ENCODE measurements around the gene WWTR1. TPM values are rescaled to one million over a fixed set of nuclear protein-coding genes. Genes with fewer than 3 reads are reported as not detected.

Gene WWTR1
- total and polyA plus RNA-seq, 2 of the 4 experiments (the other 2 are of a cell fraction): 38.9 to 65.3 TPM

DNA sequence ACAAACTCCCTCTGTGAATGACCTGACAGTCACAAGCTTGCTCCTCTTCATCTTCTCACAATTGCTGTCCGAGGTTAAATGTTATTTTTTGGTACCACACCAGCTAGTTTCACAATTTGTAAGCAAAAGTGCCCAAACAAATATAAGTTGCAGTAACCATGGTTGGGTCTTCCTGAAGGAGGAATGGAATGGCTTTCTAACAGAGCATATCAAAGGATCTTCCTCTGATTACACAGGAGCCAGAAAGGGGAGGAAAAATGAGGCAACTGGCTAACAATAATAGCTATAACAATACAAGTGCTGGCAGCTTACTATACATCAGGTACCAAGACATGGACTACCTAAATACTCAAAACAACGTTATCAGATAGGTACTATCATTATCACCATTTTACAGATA is 90.4 kb downstream of the WWTR1 start:
- H2AK9ac ChIP-seq (replicated peaks; ENCODE audit: low read depth, low read length, poor library complexity): no peak overlapping the region
- no peak overlapping the region for H2BK120ac ChIP-seq (ENCODE audit: low read depth, low read length)
- ATAC-seq (ENCODE audit: low read depth) (no peak; the same call in 1 of the 2 replicates), DNase-seq (no peak)
- peak overlapping the region; percentile 21; the same call in 1 of the 2 replicates for H4K5ac ChIP-seq (ENCODE audit: low read depth, low read length)
- no peak overlapping the region for H2BK20ac ChIP-seq (ENCODE audit: low read depth, low read length)
- peaks cover 13% of the 10 kb centered on the region for H3K36me3 ChIP-seq (ENCODE audit: control insufficient read depth, insufficient read depth, low read length)
- dilution Hi-C loops (cut with HindIII; ENCODE audit: low sequenced_read_pairs, unreplicated experiment) (no loop called here), intact Hi-C loops (cut with micrococcal nuclease) (no loop called here), in situ Hi-C loops (cut with MboI; ENCODE audit: low sequenced_read_pairs) (no loop called here)
- H2BK15ac ChIP-seq (ENCODE audit: low read depth, low read length): 0 out of 3 replicates have a peak overlapping the region, but pooled peaks have one; percentile 18
- H2BK5ac ChIP-seq (ENCODE audit: low read depth, low read length, poor library complexity, severe bottlenecking): no peak overlapping the region
- no peaks in the 10 kb centered on the region for H3K9me3 ChIP-seq (ENCODE audit: control insufficient read depth, insufficient read depth, low read length)
- no peak overlapping the region for H3K4me3 ChIP-seq (ENCODE audit: insufficient read depth, low read depth, low read length)
- BruUV-seq (replicated peaks): no TSS peak
- peaks cover 17% of the 10 kb centered on the region for H3K4me1 ChIP-seq (ENCODE audit: control insufficient read depth, insufficient read depth, low read length)
- H2AK5ac ChIP-seq (ENCODE audit: low read depth, low read length): no peak overlapping the region
- no peak overlapping the region for H4K91ac ChIP-seq (ENCODE audit: insufficient read depth, low read depth, low read length)
- peaks cover 40 to 75% of the 10 kb centered on the region in 2 experiments for H3K79me1 ChIP-seq (ENCODE audit: low read depth in 1 of 2, low read length in 2 of 2)
- no peaks in the 10 kb centered on the region for H3K27me3 ChIP-seq (ENCODE audit: control insufficient read depth, insufficient read depth, low read length)
- peaks cover 10% of the 10 kb centered on the region for H3K9me1 ChIP-seq (ENCODE audit: insufficient read depth, low read length)
- H4K8ac ChIP-seq (ENCODE audit: low read depth in 2 of 2, low read length in 2 of 2): peak overlapping the region in 1 of 2 experiments; percentile 29; a peak in 1 of 4 replicates
- H3K9ac ChIP-seq (ENCODE audit: low read depth, low read length): no peak overlapping the region
- no peak for TF ChIP-seq FOS (IDR thresholded peaks at IDR 0.05; ENCODE audit: low read depth, low read length)
- no peak for TF ChIP-seq BHLHE40 (IDR thresholded peaks at IDR 0.05; ENCODE audit: low read depth, low read length)
- no peak for TF ChIP-seq MAZ (IDR thresholded peaks at IDR 0.05; ENCODE audit: borderline replicate concordance, low read depth, low read length)
- TF ChIP-seq, protein P1, sequence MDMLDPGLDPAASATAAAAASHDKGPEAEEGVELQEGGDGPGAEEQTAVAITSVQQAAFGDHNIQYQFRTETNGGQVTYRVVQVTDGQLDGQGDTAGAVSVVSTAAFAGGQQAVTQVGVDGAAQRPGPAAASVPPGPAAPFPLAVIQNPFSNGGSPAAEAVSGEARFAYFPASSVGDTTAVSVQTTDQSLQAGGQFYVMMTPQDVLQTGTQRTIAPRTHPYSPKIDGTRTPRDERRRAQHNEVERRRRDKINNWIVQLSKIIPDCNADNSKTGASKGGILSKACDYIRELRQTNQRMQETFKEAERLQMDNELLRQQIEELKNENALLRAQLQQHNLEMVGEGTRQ (IDR thresholded peaks at IDR 0.05; ENCODE audit: low read depth, low read length): no peak
- TF ChIP-seq RAD21 (IDR thresholded peaks at IDR 0.05; ENCODE audit: low read length): no peak
- no peak for TF ChIP-seq CEBPB (IDR thresholded peaks at IDR 0.05; ENCODE audit: low read depth, low read length)
- TF ChIP-seq MXI1 (IDR thresholded peaks at IDR 0.05; ENCODE audit: borderline replicate concordance, low read depth, low read length): no peak
- TF ChIP-seq ELK1 (IDR thresholded peaks at IDR 0.05; ENCODE audit: borderline replicate concordance, low read depth, low read length): no peak
- ChIA-PET CTCF (interaction anchor here (0.6 to 1.4 kb wide), 5 partner anchors 15 to 98 kb away, joined by 3 to 7 read pairs (median 3); no protein-coding TSS in a partner anchor), POLR2A (ENCODE audit: unreplicated experiment) (interaction anchor here (0.6 kb wide), 1 partner anchor 91 kb away, joined by 3 read pairs; the partner anchor contains the start of gene WWTR1)
- no peak overlapping the region for H3K56ac ChIP-seq (ENCODE audit: extremely low read depth, insufficient read depth, low read length)
- WGBS, 2 experiments (ENCODE audit: extremely low coverage in 2 of 2, insufficient read length in 1 of 2): no CpG with 5 or more reads among the region's 2 CpGs
- H3K18ac ChIP-seq (ENCODE audit: low read depth, low read length): no peak overlapping the region
- no peak overlapping the region for H3K4me2 ChIP-seq (ENCODE audit: low read depth, low read length)
- H3K23ac ChIP-seq (ENCODE audit: low read depth, low read length): peak overlapping the region; percentile 19; the same call in 1 of the 2 replicates
- H3K27ac ChIP-seq (ENCODE audit: insufficient read depth, low read length): no peak overlapping the region
- 0 out of 2 replicates have a peak overlapping the region, but pooled peaks have one; percentile 5 for H3K4ac ChIP-seq (ENCODE audit: low read depth, low read length)
- H3K14ac ChIP-seq (replicated peaks; ENCODE audit: low read depth, low read length): peak overlapping the region; percentile 6; the same call in 1 of the 2 replicates
- H4K20me1 ChIP-seq (ENCODE audit: insufficient read depth, low read length): peaks cover 18% of the 10 kb centered on the region
- no peak overlapping the region for H2AFZ ChIP-seq (replicated peaks; ENCODE audit: low read length, poor library complexity)

Data from IMR-90 (cell line).